PFSK-1 (cell line): ENCODE results near the gene SPATA46.

ENCODE experiments used
- POLR2AphosphoS5 ChIP-seq: IDR thresholded peaks from 2 replicates; pipeline ENCODE4 v1.6.1; 2012; ENCODE audit warnings: low read depth, mild to moderate bottlenecking, control low read depth, low read length, moderate library complexity
- REST ChIP-seq, 2 experiments: IDR thresholded peaks; 2 replicates each; pipeline versions ENCODE4 v1.6.1 to v1.8.0; 2011 to 2012; ENCODE audit warnings: low read depth in 2 of 2, low read length in 2 of 2, control low read depth in 1 of 2, inconsistent platforms in 1 of 2, mild to moderate bottlenecking in 1 of 2, moderate library complexity in 1 of 2; ENCODE audit not compliant: insufficient read depth in 1 of 2
- SIN3A ChIP-seq: IDR thresholded peaks from 2 replicates; pipeline ENCODE4 v1.6.1; 2012; ENCODE audit warnings: mild to moderate bottlenecking, low read length, moderate library complexity, borderline replicate concordance; ENCODE audit not compliant: insufficient read depth
- TAF1 ChIP-seq: IDR thresholded peaks from 2 replicates; pipeline ENCODE4 v1.6.1; 2012; ENCODE audit warnings: low read length, control low read depth, borderline replicate concordance; ENCODE audit not compliant: insufficient read depth

- TF ChIP-seq REST (IDR thresholded peaks at IDR 0.05; ENCODE audit: insufficient read depth in 1 of 2, low read depth in 2 of 2, low read length in 2 of 2), result no peak
- TF ChIP-seq POLR2AphosphoS5, result no peak
- no peak for TF ChIP-seq SIN3A
- no peak for TF ChIP-seq TAF1
Observed at GRCh38 chr1:162367073-162367472, 9.6 kb downstream of the SPATA46 start.
